ENCODE results near the gene CEP112.
"Not testable (repeated sequence)": the region's sequence is repeated elsewhere in the genome, so short reads cannot be mapped to it uniquely, and the experiment has no call there.

CEP112 gene

DNA sequence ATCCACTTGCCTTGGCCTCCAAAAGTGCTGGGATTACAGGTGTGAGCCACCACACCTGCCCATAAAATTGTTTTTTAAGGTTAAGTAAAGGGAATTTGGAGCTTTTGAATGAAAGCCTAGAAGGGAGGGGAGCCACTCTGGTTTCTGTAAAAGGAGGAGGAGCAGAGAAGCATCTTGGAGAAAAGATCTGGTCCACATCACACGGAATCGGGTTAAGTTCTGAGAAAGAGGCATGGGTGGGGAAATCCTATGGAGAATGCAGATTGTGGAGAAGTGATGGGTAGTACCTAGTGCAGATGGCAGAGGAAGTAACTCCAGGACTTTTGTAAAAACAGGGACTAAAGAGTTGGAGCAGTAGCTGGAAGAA, 18.3 kb upstream of the CEP112 start:
- no peak for DNase-seq (ENCODE audit: low read depth)

DNA sequence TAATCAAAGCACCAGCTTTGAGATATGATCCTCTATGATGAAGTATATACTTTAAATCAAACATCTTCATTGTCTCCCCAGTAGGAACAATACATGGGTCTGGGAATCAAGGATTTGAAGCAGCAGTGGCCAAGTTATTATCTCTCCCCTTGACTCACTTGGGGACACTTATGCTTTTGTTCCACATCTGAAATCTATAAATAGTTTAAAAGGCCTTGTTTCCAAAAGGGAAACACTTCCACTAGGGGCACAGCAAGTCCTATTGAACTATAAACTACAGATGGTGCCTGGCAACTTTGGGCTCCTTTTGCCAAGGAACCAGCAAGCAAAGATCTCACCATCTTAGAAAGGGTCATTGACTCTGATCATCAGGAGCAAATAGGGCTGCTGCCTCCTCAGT, 16.0 kb upstream of the CEP112 start:
- DNase-seq (ENCODE audit: low read depth): no peak

DNA sequence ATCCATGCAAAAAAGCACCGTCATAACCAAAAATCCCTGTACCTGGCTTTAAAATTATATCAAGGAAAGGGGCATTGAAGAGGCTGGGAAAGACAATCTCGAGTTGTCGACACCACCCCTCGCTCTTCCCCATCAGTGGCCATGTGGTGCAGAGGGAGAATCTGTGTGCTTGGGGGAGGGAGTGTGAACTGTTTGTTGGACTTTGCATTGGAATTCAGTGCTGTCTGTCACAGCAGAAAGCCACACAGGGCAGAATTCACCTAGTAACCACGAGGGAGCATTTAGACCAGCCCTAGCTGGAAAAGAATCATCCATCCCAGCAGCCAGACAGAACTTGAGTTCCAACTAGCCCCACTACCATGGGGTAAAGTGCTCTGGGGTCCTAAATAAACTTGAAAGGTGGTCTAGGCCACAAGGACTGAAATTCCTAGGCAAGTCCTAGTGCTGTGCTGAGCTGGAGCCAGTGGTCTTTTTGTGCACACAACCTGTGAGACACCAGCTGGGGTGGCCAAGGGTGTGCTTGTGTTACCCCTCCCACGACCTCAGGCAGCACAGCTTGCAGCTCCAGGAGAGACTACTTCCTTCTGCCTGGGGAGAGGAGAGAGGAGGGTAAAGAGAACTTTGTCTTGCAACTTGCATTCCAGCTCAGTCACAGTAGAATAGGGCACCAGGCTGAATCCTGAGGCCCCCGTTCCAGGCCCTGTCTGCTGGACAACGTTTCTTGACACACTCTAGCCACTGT, 11.5 kb upstream of the CEP112 start:
- no peak for DNase-seq (ENCODE audit: low read depth)

DNA sequence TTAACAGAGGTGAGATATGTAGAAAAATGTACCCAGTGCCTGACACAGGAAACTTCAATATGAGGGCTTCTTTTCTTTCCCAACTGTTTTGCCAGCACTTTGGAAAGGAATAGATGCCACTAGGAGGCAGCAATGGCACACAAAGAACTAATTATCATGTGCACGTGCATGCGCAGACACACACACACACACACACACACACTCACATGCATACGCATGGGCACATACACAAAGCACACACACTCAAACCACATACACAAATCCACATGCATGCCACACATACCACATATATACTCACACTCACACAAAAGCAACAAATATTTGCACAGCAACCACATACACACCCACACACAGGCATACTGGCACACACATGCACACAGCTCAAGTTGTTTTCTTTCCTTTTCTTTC, 8.8 kb upstream of the CEP112 start:
- peak; percentile 5 for DNase-seq (ENCODE audit: low read depth)

GRCh38 chr17:66198242-66198641, 6.3 kb upstream of the CEP112 start:
- DNase-seq (ENCODE audit: low read depth): no peak

DNA sequence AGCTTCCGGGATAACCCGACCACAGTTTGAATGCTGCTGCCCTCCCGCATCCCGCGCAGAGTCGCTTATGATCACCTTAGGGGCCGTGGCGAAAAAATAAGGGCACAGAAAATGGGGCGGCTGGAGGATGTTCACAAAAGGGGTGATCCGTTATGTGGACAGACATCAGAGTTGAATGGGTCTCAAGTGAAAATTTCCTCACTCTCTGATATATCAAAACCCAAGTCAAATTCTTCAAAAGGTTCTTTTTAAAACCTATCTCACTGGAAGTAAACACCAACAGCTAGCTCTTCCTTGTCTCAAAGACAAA, 400 bp upstream of the CEP112 start:
- DNase-seq (ENCODE audit: low read depth): no peak

- DNase-seq (ENCODE audit: low read depth): no peak
Observed at GRCh38 chr17:66190738-66191592, 968 bp downstream of the CEP112 start.

- DNase-seq (ENCODE audit: low read depth): no peak
Observed at GRCh38 chr17:66187718-66188117, 4.2 kb downstream of the CEP112 start.

DNA sequence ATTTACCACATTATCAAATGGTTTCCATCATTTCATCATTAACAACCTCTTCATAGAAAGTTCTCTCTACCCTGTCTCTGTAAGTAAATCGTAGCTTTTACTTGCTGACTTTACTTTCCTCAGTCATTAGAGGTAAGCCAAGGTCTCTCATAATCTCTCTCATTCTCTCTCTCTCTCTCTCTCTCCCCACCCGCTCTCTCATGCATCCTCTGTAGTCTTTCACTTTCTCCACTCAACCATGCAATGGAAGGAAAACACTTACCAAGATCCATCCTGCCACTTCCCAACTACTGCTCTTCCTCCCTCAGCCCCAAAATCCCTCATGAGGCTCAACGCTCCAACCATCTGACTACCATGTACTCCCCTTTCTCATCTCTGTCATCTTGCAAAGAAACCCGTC, 6.1 kb downstream of the CEP112 start:
- DNase-seq (ENCODE audit: low read depth): no peak

- DNase-seq (ENCODE audit: low read depth): no peak
Observed at GRCh38 chr17:66184392-66184791, 7.5 kb downstream of the CEP112 start.

DNA sequence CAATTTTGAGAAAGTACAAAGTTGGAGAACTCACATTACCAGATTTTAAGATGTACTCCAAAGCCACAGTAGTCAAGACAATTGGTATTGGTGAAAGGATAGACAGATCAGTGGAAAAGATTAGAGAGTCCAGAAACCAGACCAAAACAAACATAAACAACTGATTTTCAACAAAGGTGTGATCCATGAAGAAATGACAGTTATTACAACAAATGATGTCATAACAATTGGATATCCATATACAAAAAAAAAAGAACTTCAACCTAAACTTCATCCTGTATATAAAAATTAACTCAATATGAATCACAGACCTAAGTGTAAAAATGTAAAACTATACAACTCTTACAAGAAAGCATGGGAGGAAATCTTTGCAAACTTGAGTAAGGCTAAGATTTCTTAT, 8.4 kb downstream of the CEP112 start:
- no peak for DNase-seq (ENCODE audit: low read depth)

DNA sequence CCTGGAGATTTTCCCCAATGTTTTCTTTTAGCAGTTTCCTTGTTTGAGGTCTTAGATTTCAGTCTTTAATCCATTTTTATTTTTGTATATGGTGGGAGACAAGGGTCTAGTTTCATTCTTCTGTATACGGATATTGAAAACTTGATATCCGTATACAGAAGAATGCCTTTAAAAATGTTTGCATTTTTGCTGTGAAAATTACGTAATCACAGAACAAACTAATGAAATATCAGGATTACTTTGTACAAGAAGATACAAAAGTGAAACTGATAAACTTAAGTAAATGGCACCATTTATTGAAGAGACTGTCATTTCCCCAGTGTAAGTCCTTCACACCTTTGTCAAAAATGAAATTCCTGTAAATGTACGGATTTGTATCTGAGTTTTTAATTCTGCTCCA, 13.3 kb downstream of the CEP112 start:
- DNase-seq (ENCODE audit: low read depth): no peak

DNA sequence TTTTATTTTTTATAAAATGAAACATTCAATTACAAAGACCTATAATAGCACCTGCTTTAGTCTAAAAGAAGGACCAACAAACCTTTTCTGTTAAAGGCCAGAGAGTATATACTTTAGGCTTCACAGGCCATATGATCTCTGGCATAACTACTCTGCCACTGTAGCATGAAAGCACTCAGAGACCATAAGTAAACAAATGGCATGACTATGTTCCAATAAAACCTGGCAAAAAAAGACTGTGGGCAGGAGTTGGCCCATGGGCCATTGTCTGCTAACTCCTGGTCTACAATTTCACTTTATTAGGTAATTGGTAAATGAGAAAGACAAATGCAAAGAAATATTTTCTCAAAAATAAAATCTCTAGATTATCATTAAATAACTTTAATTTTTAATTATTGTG, 14.9 kb downstream of the CEP112 start:
- no peak for DNase-seq (ENCODE audit: low read depth)

- no peak for DNase-seq (ENCODE audit: low read depth)
Observed at GRCh38 chr17:66175892-66176291, 16.0 kb downstream of the CEP112 start.

DNA sequence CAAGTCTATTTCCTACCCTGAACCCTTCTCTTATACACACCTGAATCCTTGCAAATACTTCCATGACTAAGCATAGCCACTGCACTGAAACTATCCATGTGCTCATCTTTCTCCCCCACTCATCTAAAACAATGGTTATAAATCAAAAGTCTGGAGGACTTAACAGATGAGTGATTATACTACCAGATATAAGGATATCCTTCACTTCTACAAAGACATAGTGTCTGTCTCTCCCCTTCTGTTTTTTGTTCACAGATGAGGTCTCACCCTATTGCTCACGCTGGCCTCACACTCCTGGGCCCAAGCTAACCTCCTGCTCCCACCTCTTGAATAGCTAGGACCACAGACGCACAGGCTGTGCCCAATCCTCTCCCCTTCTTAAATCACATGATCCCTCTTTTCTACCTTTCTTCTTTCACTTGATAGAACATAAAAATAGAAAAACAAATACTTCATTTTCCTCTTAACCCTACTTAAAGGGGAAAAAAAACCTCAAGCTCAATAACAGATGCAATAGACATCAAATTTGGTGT, 19.2 kb downstream of the CEP112 start:
- DNase-seq (ENCODE audit: low read depth): no peak

DNA sequence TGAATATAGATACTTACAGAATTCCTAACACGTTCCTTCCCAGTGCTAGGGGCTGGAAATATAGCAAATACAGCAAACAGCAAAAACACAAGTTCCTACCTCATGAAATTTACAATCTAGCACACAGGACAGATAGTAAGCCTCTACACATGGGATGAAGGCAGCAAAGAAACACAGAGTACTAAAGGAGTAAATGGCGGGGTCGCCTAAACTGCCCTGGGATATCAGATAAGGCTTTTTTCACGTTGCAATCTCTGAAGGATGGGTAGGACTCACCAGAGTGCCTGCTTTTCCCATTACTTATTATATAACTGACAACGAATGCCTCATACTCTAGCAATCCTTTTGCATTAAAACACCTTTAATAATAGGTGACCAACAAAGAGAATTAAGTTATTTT, 19.8 kb downstream of the CEP112 start:
- DNase-seq (ENCODE audit: low read depth): no peak

GRCh38 chr17:66171692-66172091, 20.2 kb downstream of the CEP112 start:
- DNase-seq (ENCODE audit: low read depth): no peak

DNA sequence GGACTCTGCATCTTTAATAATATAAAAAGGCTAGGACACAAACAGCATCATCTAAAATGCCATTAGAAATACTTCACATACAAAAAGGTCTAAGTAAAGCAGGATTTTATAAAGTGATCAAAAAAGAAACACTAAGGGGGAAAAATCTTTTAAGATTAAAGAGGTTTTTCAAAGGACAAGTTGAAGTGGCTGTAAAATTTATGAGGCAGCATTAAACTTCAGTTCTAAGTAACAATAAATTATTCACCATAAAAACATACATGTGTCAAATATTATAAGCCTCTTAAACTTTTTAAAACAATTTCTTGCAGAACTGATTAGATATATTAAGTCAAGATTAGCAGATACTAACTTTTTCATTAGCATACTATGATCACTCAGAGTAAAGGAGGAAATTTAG, 20.8 kb downstream of the CEP112 start:
- no peak for DNase-seq (ENCODE audit: low read depth)

DNA sequence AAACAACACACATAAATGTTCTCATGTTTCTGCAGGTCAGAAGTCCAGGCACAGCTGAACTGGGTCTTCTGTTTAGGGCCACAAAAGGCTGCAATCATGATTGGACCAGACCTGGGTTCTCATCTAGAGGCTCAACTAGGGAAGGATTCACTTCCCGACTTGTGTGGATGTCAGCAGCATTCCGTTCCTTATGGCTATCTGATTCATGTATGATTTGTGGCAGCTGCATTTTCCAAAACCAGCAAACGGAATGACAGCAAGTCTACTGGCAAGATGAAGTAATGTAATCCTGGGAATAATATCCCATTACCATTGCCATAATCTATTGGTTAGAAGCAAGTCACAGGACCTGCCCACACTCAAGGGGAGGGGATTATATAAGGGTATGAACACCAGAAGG, 22.1 kb downstream of the CEP112 start:
- no peak for DNase-seq (ENCODE audit: low read depth)

- no peak for DNase-seq (ENCODE audit: low read depth)
Observed at GRCh38 chr17:66167189-66167815, 24.6 kb downstream of the CEP112 start.

DNA sequence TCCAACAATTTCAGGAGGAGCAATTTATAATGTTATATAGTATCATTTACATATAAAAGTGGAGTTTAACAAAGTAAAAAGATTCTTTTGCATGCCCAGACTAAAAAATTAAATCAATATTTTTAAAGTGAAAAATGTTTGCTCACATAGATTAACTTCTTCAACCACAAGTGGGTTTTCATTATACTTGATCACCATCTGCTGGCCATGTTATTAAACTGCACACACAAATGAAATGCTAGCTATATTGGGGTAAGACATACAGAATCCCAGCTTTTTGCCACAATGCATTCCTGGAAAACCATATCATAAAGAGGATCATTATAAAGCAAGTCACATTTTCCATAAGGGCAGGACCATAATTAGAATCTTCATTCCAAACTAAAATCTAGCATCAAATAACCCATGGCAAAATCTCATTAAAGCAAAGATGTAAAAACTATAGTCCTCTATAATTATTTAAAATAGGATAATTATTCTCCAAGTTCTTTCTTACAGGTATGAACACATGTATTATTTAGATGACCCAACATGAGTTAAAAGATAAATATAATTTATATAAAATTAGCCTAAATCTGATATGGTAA, 26.3 kb downstream of the CEP112 start:
- no peak for DNase-seq (ENCODE audit: low read depth)

DNA sequence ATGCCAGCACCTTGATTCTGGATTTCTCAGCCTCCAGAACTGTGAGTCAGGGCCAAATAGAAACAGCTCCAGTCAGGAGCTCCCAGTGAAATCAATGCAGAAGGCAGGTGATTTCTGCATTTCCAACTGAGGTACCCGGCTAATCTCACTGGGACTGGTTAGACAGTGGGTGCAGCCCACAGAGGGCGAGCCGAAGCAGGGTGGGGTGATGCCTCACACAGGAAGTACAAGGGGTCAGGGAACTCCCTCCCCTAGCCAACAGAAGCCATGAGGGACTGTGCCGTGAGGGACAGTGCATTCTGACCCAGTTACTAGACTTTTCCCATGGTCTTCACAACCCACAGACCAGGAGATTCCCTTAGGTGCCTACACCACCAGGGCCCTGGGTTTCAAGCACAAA, 36.9 kb downstream of the CEP112 start:
- DNase-seq (ENCODE audit: low read depth): not testable (repeated sequence)

GRCh38 chr17:66152756-66153155, 39.2 kb downstream of the CEP112 start:
- no peak for DNase-seq (ENCODE audit: low read depth)
